HepG2 (cell line): ENCODE measurements around the gene GDE1. TPM values are rescaled to one million over a fixed set of nuclear protein-coding genes. Genes with fewer than 3 reads are reported as not detected.

Experiments used
- ELF4 ChIP-seq: sonication (generic); formaldehyde crosslinking; IDR thresholded peaks from 2 replicates; pipeline ENCODE4 v1.5.0; 2020; ENCODE audit warnings: missing genetic modification reagents, mild to moderate bottlenecking, moderate library complexity, borderline replicate concordance
- MIER3 ChIP-seq: IDR thresholded peaks from 2 replicates; pipeline ENCODE4 v1.6.1; 2016; ENCODE audit warnings: missing compliant biosample characterization, borderline replicate concordance
- NFKB2 ChIP-seq: sonication (generic); formaldehyde crosslinking; IDR thresholded peaks from 2 replicates; pipeline ENCODE4 v1.4.0; 2020; ENCODE audit warnings: missing genetic modification reagents, borderline replicate concordance
- ZBTB38 ChIP-seq: sonication (generic); formaldehyde crosslinking; IDR thresholded peaks from 2 replicates; pipeline ENCODE4 v1.5.1; 2020; ENCODE audit warnings: mild to moderate bottlenecking, missing genetic modification reagents
- ZNF256 ChIP-seq: sonication (generic); formaldehyde crosslinking; conservative IDR thresholded peaks from 2 replicates; pipeline ENCODE4 v1.4.0; 2020; ENCODE audit warnings: missing genetic modification reagents
- ZNF552 ChIP-seq: sonication (generic); formaldehyde crosslinking; IDR thresholded peaks from 2 replicates; pipeline ENCODE4 v1.9.0; 2022; ENCODE audit warnings: missing genetic modification reagents, mild to moderate bottlenecking, borderline replicate concordance
- ZNF615 ChIP-seq: sonication (generic); formaldehyde crosslinking; IDR thresholded peaks from 2 replicates; pipeline ENCODE4 v1.5.0; 2020; ENCODE audit warnings: mild to moderate bottlenecking, missing genetic modification reagents, borderline replicate concordance
- polyA plus RNA-seq, 8 experiments: library from polyadenylated mRNA; depleted of rRNA in 3 of 8; stranded (reverse) in 7 of 8; unstranded in 1 of 8; fragments of >200 nt; fragmentation: Illumina TruSeq in 4 of 8; extraction: Trizol in 4 of 8; gene quantifications; 2 replicates each; pipeline versions ENCODE4 v1.2.1 to v1.2.3, GENCODE V29; 2011 to 2016; ENCODE audit warnings: low read depth in 4 of 8, missing spikeins in 1 of 8, mixed read lengths in 1 of 8; ENCODE audit not compliant: insufficient read depth in 1 of 8
- total RNA-seq, 5 experiments: library from RNA; depleted of rRNA; stranded (reverse); fragments of >200 nt; fragmentation: Illumina TruSeq; extraction: Trizol; gene quantifications; 2 replicates each; pipeline ENCODE4 v1.2.3, GENCODE V29; 2016; ENCODE audit warnings: low read depth in 1 of 5
- TF ChIP-seq, protein P1 (sequence below): IDR thresholded peaks from 2 replicates; pipeline ENCODE4 v1.6.1; 2016; ENCODE audit warnings: low read depth, control low read depth
- TF ChIP-seq, protein P2 (sequence below): sonication (generic); formaldehyde crosslinking; IDR thresholded peaks from 2 replicates; pipeline ENCODE4 v1.5.0; 2020; ENCODE audit warnings: mild to moderate bottlenecking, missing genetic modification reagents, borderline replicate concordance
- TF ChIP-seq, protein P3 (sequence below): sonication (generic); formaldehyde crosslinking; IDR thresholded peaks from 2 replicates; pipeline ENCODE4 v1.5.1; 2020; ENCODE audit warnings: missing genetic modification reagents, mild to moderate bottlenecking, borderline replicate concordance
- TF ChIP-seq, protein P4 (sequence below): IDR thresholded peaks from 2 replicates; pipeline ENCODE4 v1.6.1; 2012; ENCODE audit warnings: low read length, improper control_type of control experiment
- TF ChIP-seq, protein P5 (sequence below): sonication (generic); formaldehyde crosslinking; IDR thresholded peaks from 2 replicates; pipeline ENCODE4 v1.4.0; 2020; ENCODE audit warnings: missing genetic modification reagents, borderline replicate concordance
- TF ChIP-seq, protein P6 (sequence below): sonication (generic); formaldehyde crosslinking; IDR thresholded peaks from 2 replicates; pipeline ENCODE4 v1.5.0; 2020; ENCODE audit warnings: mild to moderate bottlenecking, missing genetic modification reagents

The GDE1 gene
- total and polyA plus RNA-seq, 2 of the 13 experiments (the other 11 are each of a cell fraction or from before 2014, with no cell fraction given), result 35.9 to 59.0 TPM

DNA sequence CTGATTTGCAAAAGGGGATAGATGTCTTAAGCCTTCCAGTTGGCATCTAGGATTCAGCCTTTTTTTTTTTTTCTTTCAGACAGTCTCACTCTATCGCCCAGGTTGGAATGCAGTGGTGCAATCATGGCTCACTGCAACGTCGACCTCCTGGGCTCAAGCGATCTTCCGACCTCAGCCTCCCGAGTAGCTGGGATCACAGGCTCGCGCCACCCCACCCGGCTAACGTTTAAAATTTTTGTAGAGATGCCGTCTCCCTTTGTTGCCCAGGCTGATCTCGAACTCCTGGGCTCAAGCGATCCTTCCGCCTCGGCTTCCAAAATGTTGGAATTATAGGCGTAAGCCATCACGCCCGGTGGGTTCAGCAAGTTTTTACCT, 1.3 kb upstream of the GDE1 start (continued):
- TF ChIP-seq ELF4 (CRISPR knock-in tag) (no peak), MIER3 (CRISPR knock-in tag) (no peak), NFKB2 (0 out of 2 replicates have a peak, but pooled peaks have one; percentile 11), ZBTB38 (peak; percentile 39; the same call in 1 of the 2 replicates), ZNF552 (CRISPR knock-in tag) (no peak), ZNF615 (no peak; the same call in 1 of the 2 replicates), ZNF256 (CRISPR knock-in tag) (no peak)
- TF ChIP-seq, protein P1, sequence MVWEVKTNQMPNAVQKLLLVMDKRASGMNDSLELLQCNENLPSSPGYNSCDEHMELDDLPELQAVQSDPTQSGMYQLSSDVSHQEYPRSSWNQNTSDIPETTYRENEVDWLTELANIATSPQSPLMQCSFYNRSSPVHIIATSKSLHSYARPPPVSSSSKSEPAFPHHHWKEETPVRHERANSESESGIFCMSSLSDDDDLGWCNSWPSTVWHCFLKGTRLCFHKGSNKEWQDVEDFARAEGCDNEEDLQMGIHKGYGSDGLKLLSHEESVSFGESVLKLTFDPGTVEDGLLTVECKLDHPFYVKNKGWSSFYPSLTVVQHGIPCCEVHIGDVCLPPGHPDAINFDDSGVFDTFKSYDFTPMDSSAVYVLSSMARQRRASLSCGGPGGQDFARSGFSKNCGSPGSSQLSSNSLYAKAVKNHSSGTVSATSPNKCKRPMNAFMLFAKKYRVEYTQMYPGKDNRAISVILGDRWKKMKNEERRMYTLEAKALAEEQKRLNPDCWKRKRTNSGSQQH (CRISPR knock-in tag), result 0 out of 2 replicates have a peak, but pooled peaks have one; percentile 36
- TF ChIP-seq, protein P2, sequence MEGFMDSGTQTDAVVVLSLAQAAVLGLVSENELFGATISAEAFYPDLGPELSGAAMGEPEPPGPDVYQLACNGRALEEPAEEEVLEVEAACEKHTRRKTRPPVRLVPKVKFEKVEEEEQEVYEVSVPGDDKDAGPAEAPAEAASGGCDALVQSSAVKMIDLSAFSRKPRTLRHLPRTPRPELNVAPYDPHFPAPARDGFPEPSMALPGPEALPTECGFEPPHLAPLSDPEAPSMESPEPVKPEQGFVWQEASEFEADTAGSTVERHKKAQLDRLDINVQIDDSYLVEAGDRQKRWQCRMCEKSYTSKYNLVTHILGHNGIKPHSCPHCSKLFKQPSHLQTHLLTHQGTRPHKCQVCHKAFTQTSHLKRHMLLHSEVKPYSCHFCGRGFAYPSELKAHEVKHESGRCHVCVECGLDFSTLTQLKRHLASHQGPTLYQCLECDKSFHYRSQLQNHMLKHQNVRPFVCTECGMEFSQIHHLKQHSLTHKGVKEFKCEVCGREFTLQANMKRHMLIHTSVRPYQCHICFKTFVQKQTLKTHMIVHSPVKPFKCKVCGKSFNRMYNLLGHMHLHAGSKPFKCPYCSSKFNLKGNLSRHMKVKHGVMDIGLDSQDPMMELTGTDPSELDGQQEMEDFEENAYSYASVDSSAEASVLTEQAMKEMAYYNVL (CRISPR knock-in tag), result peak; percentile 7; the same call in 1 of the 2 replicates
- TF ChIP-seq, protein P3, sequence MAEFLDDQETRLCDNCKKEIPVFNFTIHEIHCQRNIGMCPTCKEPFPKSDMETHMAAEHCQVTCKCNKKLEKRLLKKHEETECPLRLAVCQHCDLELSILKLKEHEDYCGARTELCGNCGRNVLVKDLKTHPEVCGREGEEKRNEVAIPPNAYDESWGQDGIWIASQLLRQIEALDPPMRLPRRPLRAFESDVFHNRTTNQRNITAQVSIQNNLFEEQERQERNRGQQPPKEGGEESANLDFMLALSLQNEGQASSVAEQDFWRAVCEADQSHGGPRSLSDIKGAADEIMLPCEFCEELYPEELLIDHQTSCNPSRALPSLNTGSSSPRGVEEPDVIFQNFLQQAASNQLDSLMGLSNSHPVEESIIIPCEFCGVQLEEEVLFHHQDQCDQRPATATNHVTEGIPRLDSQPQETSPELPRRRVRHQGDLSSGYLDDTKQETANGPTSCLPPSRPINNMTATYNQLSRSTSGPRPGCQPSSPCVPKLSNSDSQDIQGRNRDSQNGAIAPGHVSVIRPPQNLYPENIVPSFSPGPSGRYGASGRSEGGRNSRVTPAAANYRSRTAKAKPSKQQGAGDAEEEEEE (CRISPR knock-in tag), result no peak; the same call in 1 of the 2 replicates
- TF ChIP-seq, protein P4, sequence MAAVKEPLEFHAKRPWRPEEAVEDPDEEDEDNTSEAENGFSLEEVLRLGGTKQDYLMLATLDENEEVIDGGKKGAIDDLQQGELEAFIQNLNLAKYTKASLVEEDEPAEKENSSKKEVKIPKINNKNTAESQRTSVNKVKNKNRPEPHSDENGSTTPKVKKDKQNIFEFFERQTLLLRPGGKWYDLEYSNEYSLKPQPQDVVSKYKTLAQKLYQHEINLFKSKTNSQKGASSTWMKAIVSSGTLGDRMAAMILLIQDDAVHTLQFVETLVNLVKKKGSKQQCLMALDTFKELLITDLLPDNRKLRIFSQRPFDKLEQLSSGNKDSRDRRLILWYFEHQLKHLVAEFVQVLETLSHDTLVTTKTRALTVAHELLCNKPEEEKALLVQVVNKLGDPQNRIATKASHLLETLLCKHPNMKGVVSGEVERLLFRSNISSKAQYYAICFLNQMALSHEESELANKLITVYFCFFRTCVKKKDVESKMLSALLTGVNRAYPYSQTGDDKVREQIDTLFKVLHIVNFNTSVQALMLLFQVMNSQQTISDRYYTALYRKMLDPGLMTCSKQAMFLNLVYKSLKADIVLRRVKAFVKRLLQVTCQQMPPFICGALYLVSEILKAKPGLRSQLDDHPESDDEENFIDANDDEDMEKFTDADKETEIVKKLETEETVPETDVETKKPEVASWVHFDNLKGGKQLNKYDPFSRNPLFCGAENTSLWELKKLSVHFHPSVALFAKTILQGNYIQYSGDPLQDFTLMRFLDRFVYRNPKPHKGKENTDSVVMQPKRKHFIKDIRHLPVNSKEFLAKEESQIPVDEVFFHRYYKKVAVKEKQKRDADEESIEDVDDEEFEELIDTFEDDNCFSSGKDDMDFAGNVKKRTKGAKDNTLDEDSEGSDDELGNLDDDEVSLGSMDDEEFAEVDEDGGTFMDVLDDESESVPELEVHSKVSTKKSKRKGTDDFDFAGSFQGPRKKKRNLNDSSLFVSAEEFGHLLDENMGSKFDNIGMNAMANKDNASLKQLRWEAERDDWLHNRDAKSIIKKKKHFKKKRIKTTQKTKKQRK, result no peak
- TF ChIP-seq, protein P5, sequence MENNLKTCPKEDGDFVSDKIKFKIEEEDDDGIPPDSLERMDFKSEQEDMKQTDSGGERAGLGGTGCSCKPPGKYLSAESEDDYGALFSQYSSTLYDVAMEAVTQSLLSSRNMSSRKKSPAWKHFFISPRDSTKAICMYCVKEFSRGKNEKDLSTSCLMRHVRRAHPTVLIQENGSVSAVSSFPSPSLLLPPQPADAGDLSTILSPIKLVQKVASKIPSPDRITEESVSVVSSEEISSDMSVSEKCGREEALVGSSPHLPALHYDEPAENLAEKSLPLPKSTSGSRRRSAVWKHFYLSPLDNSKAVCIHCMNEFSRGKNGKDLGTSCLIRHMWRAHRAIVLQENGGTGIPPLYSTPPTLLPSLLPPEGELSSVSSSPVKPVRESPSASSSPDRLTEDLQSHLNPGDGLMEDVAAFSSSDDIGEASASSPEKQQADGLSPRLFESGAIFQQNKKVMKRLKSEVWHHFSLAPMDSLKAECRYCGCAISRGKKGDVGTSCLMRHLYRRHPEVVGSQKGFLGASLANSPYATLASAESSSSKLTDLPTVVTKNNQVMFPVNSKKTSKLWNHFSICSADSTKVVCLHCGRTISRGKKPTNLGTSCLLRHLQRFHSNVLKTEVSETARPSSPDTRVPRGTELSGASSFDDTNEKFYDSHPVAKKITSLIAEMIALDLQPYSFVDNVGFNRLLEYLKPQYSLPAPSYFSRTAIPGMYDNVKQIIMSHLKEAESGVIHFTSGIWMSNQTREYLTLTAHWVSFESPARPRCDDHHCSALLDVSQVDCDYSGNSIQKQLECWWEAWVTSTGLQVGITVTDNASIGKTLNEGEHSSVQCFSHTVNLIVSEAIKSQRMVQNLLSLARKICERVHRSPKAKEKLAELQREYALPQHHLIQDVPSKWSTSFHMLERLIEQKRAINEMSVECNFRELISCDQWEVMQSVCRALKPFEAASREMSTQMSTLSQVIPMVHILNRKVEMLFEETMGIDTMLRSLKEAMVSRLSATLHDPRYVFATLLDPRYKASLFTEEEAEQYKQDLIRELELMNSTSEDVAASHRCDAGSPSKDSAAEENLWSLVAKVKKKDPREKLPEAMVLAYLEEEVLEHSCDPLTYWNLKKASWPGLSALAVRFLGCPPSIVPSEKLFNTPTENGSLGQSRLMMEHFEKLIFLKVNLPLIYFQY (CRISPR knock-in tag), result 0 out of 2 replicates have a peak, but pooled peaks have one; percentile 23
- TF ChIP-seq, protein P6, sequence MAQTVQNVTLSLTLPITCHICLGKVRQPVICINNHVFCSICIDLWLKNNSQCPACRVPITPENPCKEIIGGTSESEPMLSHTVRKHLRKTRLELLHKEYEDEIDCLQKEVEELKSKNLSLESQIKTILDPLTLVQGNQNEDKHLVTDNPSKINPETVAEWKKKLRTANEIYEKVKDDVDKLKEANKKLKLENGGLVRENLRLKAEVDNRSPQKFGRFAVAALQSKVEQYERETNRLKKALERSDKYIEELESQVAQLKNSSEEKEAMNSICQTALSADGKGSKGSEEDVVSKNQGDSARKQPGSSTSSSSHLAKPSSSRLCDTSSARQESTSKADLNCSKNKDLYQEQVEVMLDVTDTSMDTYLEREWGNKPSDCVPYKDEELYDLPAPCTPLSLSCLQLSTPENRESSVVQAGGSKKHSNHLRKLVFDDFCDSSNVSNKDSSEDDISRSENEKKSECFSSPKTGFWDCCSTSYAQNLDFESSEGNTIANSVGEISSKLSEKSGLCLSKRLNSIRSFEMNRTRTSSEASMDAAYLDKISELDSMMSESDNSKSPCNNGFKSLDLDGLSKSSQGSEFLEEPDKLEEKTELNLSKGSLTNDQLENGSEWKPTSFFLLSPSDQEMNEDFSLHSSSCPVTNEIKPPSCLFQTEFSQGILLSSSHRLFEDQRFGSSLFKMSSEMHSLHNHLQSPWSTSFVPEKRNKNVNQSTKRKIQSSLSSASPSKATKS, result no peak
